ENCODE results near the gene SLC6A1. TPM values are rescaled to one million over a fixed set of nuclear protein-coding genes. Genes with fewer than 3 reads are reported as not detected.

SLC6A1 gene
- total RNA-seq, 1 donor from 2014 or later = not detected

DNA sequence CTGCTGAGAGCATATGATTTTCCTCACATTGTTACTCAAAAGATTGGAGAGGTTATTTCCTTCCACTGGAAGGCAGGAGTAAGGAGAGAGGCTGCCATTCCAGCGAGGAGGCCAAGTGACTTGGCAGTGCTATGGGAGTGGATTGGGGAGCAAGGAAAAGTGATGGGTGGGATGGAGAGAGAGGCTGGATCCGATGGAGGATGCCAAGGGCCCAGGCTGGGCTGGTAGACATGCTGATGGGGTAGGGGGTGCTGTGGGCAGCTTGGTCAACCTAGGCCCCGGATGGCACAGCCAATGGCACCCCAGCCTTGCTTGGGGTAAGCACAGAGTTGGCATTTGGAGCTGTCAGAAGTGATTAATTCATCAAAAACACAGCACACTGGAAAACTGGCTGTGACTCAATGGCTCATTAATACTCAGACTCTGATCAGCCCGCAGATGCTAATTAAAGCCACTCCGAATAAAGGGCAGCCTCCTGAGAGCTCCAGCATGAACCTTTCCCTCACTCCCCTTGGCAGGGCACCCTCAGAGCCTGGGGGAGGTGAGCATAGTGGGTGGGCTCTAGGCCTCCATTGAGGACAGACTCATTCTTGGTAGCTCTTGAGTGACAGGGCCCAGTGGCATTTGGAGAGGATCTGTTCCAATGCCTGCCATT lies 22.1 kb upstream of the SLC6A1 start:
- Mint-ChIP-seq H3K4me1 (no peaks in the 10 kb centered on the region), H3K9me3 (no peaks in the 10 kb centered on the region), H3K27me3 (peaks cover 21% of the 10 kb centered on the region), H3K36me3 (ENCODE audit: low read depth) (no peaks in the 10 kb centered on the region), H3K4me3 (no peak overlapping the region), H3K27ac (no peak overlapping the region)
- ATAC-seq (ENCODE audit: low read depth) (no peak), DNase-seq (no peak)
- intact Hi-C loops (cut with micrococcal nuclease) = no loop called here
- ChIA-PET CTCF (no interaction called here), POLR2A (no interaction called here)
- TF ChIP-seq, protein P1, sequence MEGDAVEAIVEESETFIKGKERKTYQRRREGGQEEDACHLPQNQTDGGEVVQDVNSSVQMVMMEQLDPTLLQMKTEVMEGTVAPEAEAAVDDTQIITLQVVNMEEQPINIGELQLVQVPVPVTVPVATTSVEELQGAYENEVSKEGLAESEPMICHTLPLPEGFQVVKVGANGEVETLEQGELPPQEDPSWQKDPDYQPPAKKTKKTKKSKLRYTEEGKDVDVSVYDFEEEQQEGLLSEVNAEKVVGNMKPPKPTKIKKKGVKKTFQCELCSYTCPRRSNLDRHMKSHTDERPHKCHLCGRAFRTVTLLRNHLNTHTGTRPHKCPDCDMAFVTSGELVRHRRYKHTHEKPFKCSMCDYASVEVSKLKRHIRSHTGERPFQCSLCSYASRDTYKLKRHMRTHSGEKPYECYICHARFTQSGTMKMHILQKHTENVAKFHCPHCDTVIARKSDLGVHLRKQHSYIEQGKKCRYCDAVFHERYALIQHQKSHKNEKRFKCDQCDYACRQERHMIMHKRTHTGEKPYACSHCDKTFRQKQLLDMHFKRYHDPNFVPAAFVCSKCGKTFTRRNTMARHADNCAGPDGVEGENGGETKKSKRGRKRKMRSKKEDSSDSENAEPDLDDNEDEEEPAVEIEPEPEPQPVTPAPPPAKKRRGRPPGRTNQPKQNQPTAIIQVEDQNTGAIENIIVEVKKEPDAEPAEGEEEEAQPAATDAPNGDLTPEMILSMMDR (IDR thresholded peaks at IDR 0.05) = no peak

DNA sequence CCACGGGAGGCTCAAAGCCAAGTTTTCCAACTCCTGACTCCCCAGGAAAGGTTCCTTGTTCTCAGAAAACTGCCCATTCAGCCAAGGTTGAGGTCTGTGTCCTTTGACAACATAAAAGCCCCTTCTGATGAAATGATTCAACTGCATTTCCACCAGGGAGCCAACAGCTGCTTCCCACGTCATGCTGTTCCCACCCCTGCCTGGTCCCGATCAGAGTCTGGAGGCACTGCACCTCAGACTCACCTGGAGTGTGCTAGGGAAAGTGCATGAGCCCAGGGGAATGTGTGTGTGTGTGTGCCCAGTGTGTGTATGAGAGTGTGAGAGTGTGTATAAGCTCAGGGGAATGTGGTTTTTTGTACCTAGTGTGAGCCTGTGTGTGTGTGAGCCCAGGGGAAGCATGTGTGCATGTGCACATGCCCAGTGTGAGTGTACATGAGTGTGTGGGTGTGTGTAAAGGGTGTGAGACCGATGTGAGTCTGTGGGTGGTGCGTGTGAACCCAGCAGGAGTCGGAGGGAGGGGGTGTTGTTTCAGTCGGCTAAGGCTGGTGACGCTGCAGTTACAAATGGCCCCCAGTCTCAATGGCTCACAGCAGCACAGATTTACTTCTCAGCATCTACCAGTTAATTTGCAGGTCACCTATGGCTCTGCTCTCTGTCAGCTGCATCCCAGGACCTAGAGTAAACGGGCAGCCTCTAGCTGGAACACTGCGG lies 20.3 kb upstream of the SLC6A1 start:
- no peak overlapping the region for H3K4me3 Mint-ChIP-seq
- DNase-seq = no peak
- TF ChIP-seq, protein P1 (IDR thresholded peaks at IDR 0.05) = no peak
- H3K4me1 Mint-ChIP-seq = no peaks in the 10 kb centered on the region
- POLR2A ChIA-PET = no interaction called here
- H3K9me3 Mint-ChIP-seq = no peaks in the 10 kb centered on the region
- CTCF ChIA-PET = no interaction called here
- no peak for ATAC-seq (ENCODE audit: low read depth)
- intact Hi-C loops (cut with micrococcal nuclease) = no loop called here
- H3K27ac Mint-ChIP-seq = no peak overlapping the region
- no peaks in the 10 kb centered on the region for H3K36me3 Mint-ChIP-seq (ENCODE audit: low read depth)
- H3K27me3 Mint-ChIP-seq = peaks cover 11% of the 10 kb centered on the region

DNA sequence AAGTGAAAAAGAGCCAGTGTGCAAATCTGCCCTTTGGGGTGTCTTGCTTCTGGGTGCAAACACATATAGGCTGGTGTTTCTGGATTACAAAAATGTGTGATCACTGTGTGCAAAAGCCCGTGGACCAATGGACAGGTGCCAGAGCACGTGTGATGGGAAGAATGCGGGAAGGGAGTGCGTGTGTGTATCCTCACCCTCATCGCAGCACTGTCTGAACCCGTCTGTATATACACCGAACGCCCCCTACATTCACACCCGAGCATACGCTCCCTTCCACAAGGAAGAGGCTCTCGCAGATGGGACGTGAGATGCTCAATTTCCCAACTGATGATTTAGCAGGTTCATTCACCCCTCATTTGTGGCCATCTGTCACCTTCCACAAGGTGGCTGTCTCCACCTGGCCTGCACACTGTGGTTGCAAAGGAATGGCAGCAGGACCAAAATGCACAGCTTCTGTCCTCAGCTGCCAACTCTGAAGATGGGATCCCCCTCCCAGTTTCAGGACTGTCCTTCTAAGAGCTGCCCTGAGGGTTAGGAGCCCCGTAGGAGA lies 19.4 kb upstream of the SLC6A1 start:
- no peak for ATAC-seq (ENCODE audit: low read depth)
- no peak for DNase-seq
- CTCF ChIA-PET = no interaction called here
- Mint-ChIP-seq H3K4me1 (no peaks in the 10 kb centered on the region), H3K36me3 (ENCODE audit: low read depth) (no peaks in the 10 kb centered on the region), H3K4me3 (no peak overlapping the region), H3K27ac (no peak overlapping the region), H3K27me3 (peaks cover 13% of the 10 kb centered on the region), H3K9me3 (no peaks in the 10 kb centered on the region)
- TF ChIP-seq, protein P1 (IDR thresholded peaks at IDR 0.05) = no peak
- intact Hi-C loops (cut with micrococcal nuclease) = no loop called here
- POLR2A ChIA-PET = no interaction called here

DNA sequence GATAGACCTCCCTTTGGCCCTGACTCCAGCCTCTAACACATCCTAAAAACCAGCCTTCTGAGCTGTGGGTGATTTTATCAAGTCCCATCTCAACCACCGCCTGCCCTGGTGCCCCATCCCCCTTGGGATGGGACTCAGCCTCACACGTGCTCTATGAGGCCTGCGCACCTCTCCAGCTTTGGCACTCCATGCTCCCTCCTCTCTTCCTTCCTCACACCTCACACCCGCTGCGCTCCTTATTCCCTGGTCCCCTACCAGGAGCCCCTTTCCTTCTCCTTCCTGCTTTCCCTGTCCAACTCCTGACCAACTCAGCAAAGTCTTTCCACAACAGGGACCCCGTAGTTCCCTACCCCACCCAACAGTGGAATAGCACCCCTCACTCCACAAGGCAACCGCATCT lies 18.4 kb upstream of the SLC6A1 start:
- POLR2A ChIA-PET = no interaction called here
- no peak overlapping the region for H3K27ac Mint-ChIP-seq
- ATAC-seq (ENCODE audit: low read depth) = no peak

More for the DNA sequence above, 18.4 kb upstream of the SLC6A1 start:
- H3K4me1 Mint-ChIP-seq = no peaks in the 10 kb centered on the region
- CTCF ChIA-PET = no interaction called here
- no peaks in the 10 kb centered on the region for H3K9me3 Mint-ChIP-seq
- H3K27me3 Mint-ChIP-seq = peaks cover 17% of the 10 kb centered on the region
- intact Hi-C loops (cut with micrococcal nuclease) = no loop called here
- H3K4me3 Mint-ChIP-seq = no peak overlapping the region
- no peak for DNase-seq
- TF ChIP-seq, protein P1 (IDR thresholded peaks at IDR 0.05) = no peak
- H3K36me3 Mint-ChIP-seq (ENCODE audit: low read depth) = no peaks in the 10 kb centered on the region

All from activated B cell treated with CpG ODN at 0.5 μM for 24 hours (primary cell).